GM12801 (cell line): ENCODE results near the gene TP73.

Source experiments
- CTCF ChIP-seq: IDR thresholded peaks from one replicate; pipeline ENCODE4 v1.5.1; 2011; ENCODE audit warnings: control low read depth; ENCODE audit not compliant: insufficient read length; ENCODE audit errors: extremely low read depth

The TP73 gene

GRCh38 chr1:3702528-3702927 is 50.2 kb downstream of the TP73 start:
- no peak for TF ChIP-seq CTCF

GRCh38 chr1:3702990-3703728 is 50.8 kb downstream of the TP73 start:
- no peak for TF ChIP-seq CTCF

GRCh38 chr1:3703786-3704371 is 51.6 kb downstream of the TP73 start:
- no peak for TF ChIP-seq CTCF

GRCh38 chr1:3705341-3705950 is 53.1 kb downstream of the TP73 start:
- TF ChIP-seq CTCF = no peak

- no peak for TF ChIP-seq CTCF
These were observed 54.5 kb downstream of the TP73 start for GRCh38 chr1:3706651-3707297.

GRCh38 chr1:3707298-3707938 is 55.1 kb downstream of the TP73 start:
- no peak for TF ChIP-seq CTCF

GRCh38 chr1:3707939-3708328 is 55.6 kb downstream of the TP73 start:
- TF ChIP-seq CTCF = no peak
